Cardiac muscle cell (in vitro differentiated cells and primary cell): ENCODE results near the gene QRICH1. TPM values are rescaled to one million over a fixed set of nuclear protein-coding genes. Genes with fewer than 3 reads are reported as not detected.

ENCODE experiments used
- DNase-seq, 2 donors: peaks; one replicate each; pipeline versions ENCODE4 v3.0.0 to v3.0.0-alpha.2; 2010 to 2017; ENCODE audit warnings: low read depth in 1 of 2, low spot score in 1 of 2
- H3K27ac ChIP-seq: fragments of 200-600 bp; sonication (generic); 2 replicates; pipeline ENCODE4 v1.5.1; 2016
- H3K27me3 ChIP-seq: fragments of 200-600 bp; sonication (generic); 2 replicates; pipeline ENCODE4 v1.6.0; 2016; ENCODE audit warnings: control low read depth
- H3K36me3 ChIP-seq: fragments of 200-600 bp; sonication (generic); 2 replicates; pipeline ENCODE4 v1.5.1; 2016; ENCODE audit warnings: control low read depth
- H3K4me1 ChIP-seq: fragments of 200-600 bp; sonication (generic); 2 replicates; pipeline ENCODE4 v1.8.1; 2017; ENCODE audit warnings: low read depth, mild to moderate bottlenecking, mixed run types
- H3K4me3 ChIP-seq: fragments of 200-600 bp; sonication (generic); 2 replicates; pipeline ENCODE4 v1.5.1; 2016; ENCODE audit warnings: mild to moderate bottlenecking
- H3K9me3 ChIP-seq: fragments of 200-600 bp; sonication (generic); 2 replicates; pipeline ENCODE4 v1.5.1; 2017; ENCODE audit warnings: low read depth, mild to moderate bottlenecking, control low read depth
- polyA plus RNA-seq: library from polyadenylated mRNA; unstranded; fragments of >200 nt; fragmentation: Nextera tagmentation; extraction: Ambion mirVana; gene quantifications from 2 replicates; pipeline ENCODE4 v1.2.1, GENCODE V29; 2016
- total RNA-seq: library from RNA; depleted of rRNA; stranded (reverse); fragments of >200 nt; gene quantifications from 2 replicates; pipeline ENCODE4 v1.2.3, GENCODE V29; 2016
- TF ChIP-seq, protein P1 (sequence below): IDR thresholded peaks from 2 replicates; pipeline ENCODE4 v1.5.1; 2012; ENCODE audit warnings: low read depth, mild to moderate bottlenecking, low read length

Gene QRICH1
- total and polyA plus RNA-seq, 2 experiments from 2014 or later = 44.3 to 116 TPM

DNA sequence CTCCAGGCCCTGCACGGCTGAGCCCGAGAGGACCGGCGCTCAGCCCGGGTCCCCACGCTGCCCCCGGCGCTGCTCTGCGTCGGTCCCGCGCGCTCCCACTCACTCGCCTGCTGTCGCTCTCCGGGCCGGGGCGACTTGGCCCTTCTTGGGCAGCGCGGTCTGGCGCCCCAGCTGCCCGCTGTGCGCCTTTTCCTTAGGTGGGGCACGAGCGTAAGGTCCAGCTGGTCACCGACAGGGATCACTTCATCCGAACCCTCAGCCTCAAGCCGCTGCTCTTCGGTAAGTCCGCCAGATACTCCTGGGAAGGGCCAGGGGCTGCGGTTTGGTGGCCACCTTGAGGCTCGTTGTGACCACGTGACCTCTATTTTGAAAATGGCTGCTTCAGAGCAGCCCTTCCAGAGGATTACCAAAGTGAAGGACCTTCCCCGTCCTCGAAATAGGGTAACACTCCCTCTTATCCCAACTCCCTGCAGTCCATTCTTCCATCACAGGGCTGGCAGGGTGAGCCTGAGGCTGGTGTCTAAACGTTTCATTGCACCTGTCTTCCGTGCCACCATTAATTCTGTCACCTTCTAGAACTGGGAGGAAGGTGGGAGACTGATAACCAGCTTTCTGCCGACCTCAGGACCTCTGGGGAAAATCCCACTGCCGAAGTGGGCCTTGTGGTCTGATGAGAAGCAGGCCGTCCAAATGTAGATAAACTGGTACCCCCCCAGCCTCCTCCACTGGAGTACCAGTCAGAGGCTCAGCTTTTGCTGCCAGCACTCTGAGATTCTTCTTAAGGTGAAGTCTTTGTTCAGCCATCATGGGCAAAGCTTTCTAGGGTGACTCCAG lies 103.0 kb downstream of the QRICH1 start:
- peaks cover 11% of the 10 kb centered on the region for H3K4me1 ChIP-seq
- no peaks in the 10 kb centered on the region for H3K9me3 ChIP-seq
- peak overlapping the region; percentile 86 for H3K27ac ChIP-seq
- no peaks in the 10 kb centered on the region for H3K27me3 ChIP-seq
- DNase-seq = peak; percentile 25 to 35
- no peaks in the 10 kb centered on the region for H3K36me3 ChIP-seq
- H3K4me3 ChIP-seq = peak overlapping the region; percentile 46
- TF ChIP-seq, protein P1, sequence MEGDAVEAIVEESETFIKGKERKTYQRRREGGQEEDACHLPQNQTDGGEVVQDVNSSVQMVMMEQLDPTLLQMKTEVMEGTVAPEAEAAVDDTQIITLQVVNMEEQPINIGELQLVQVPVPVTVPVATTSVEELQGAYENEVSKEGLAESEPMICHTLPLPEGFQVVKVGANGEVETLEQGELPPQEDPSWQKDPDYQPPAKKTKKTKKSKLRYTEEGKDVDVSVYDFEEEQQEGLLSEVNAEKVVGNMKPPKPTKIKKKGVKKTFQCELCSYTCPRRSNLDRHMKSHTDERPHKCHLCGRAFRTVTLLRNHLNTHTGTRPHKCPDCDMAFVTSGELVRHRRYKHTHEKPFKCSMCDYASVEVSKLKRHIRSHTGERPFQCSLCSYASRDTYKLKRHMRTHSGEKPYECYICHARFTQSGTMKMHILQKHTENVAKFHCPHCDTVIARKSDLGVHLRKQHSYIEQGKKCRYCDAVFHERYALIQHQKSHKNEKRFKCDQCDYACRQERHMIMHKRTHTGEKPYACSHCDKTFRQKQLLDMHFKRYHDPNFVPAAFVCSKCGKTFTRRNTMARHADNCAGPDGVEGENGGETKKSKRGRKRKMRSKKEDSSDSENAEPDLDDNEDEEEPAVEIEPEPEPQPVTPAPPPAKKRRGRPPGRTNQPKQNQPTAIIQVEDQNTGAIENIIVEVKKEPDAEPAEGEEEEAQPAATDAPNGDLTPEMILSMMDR = no peak

DNA sequence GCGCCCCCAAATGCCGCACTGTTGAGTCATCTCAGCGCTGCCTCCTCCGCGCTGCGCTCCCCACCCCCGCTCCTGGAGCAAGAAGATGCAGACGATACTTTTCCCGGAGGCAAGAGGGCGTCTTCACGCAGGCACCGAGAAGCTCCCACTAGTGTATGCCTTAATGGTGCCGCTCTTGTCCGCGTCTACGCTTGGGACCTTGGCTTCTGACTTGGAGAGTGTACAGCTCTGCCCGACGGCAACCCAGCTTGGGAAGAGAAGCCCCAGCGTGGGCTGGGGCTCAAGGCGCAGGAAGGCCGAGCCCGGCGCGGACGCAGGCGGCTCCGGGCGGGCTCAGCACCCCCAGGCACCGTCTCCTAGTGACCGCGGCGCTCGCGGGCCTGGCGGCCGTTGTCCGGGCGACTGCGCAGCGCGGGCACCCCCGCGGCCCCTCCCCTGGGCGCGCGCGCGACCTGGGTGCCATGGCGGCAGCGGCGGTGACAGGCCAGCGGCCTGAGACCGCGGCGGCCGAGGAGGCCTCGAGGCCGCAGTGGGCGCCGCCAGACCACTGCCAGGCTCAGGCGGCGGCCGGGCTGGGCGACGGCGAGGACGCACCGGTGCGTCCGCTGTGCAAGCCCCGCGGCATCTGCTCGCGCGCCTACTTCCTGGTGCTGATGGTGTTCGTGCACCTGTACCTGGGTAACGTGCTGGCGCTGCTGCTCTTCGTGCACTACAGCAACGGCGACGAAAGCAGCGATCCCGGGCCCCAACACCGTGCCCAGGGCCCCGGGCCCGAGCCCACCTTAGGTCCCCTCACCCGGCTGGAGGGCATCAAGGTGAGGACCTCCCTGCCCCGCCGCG lies 103.9 kb downstream of the QRICH1 start, which contains the start of gene P4HTM:
P4HTM (plus strand) TSS at position 446 of the 840 bp plus-strand sequence; CDS start at position 462, 16 bp downstream.
- peaks cover 11% of the 10 kb centered on the region for H3K4me1 ChIP-seq
- H3K27me3 ChIP-seq = no peaks in the 10 kb centered on the region
- no peaks in the 10 kb centered on the region for H3K36me3 ChIP-seq
- H3K27ac ChIP-seq = peak within 1 kb of the TSS; percentile 86
- DNase-seq = peak; percentile 77 to 97
- H3K4me3 ChIP-seq = peak within 1 kb of the TSS; percentile 46
- TF ChIP-seq, protein P1 = peak; percentile 60
- H3K9me3 ChIP-seq = no peaks in the 10 kb centered on the region

DNA sequence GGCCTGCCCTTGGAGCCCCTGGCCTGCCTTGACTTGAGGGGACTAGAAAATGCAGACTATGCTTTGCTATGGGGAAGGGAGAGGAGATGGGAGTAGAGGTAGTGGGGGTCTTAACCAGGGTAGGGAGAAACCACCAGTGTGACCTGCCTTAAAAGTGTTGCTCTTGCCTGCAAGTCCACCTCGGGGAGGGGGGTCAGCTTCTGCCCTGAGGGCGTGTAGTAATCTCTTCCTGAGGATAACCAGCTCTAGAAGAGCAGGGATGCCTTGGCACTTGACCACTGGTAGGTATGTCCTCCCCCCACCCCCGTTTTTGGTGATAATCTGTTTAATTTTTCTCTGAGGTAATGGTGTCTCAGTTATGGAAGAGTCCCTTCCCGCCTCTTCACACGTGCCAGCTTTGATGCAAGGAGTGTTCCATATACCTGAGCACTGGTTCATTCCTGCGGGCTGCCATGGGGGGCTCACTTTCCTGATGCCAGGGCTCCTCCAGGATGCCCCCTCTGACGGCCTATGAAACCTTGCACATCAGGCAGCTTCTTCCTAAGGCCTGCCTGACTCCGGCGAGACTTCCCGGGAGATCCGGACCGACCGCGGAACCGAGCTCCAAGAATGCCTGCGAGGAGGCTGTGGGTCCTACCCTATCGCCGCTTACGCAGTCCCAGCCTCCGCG lies 104.6 kb downstream of the QRICH1 start:
- H3K4me1 ChIP-seq = peaks cover 11% of the 10 kb centered on the region
- TF ChIP-seq, protein P1 = no peak
- no peaks in the 10 kb centered on the region for H3K36me3 ChIP-seq
- no peak for DNase-seq
- H3K9me3 ChIP-seq = no peaks in the 10 kb centered on the region
- H3K27me3 ChIP-seq = no peaks in the 10 kb centered on the region
- H3K27ac ChIP-seq = peak overlapping the region; percentile 86
- peak overlapping the region; percentile 46 for H3K4me3 ChIP-seq

DNA sequence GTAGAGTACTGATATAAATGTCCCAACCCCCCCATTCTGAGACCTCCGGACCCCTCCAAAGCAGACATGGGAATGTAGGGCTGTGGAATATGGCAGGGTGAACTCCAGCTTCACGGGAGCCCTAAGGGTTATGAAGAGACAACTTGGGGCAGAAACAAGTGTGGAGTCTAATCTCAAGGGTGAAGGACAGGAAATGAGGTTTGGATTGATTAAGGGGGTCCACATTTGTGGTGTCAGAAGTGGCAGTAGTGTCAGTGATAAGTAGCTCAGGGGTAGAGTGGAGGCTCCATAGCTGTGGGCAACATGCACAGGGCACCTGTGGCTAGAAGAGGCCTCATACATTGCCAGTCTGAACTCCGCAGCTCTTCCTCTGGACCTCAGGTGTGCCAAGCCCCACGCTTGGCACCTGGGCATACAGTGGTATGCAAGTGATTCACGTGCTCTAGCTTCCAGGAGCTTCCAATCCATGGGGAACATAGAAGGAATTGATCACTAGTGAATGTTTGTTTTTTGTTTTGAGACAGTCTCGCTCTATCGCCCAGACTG lies 108.0 kb downstream of the QRICH1 start:
- no peak for DNase-seq
- peak overlapping the region; percentile 39 for H3K27ac ChIP-seq
- H3K36me3 ChIP-seq = peaks cover 19% of the 10 kb centered on the region
- TF ChIP-seq, protein P1 = no peak
- H3K9me3 ChIP-seq = no peaks in the 10 kb centered on the region
- peaks cover 7% of the 10 kb centered on the region for H3K4me1 ChIP-seq
- H3K27me3 ChIP-seq = no peaks in the 10 kb centered on the region
- H3K4me3 ChIP-seq = no peak overlapping the region

DNA sequence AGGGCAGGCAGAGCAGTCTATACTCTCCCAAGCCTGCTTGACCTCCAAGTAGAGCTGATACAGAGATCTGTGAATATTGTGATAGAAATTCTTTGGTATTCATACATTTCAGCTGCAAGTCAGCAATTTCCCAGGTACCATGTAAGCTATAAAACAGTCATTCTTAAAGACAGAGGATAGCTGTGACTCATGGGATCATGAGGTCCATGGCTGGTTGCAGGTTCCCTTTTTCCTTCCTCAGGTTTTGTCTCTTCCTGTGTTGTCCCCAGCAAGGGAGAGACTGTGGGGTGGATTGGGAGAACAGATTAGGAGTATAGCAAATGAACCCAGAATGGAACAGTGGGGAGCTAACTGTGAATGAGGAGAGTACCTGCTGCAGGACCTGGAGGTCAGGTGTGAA lies 109.2 kb downstream of the QRICH1 start:
- Histone ChIP-seq H3K27ac (peak overlapping the region; percentile 17), H3K9me3 (no peaks in the 10 kb centered on the region), H3K36me3 (peaks cover 27% of the 10 kb centered on the region), H3K4me1 (peaks cover 4% of the 10 kb centered on the region), H3K4me3 (no peak overlapping the region), H3K27me3 (no peaks in the 10 kb centered on the region)
- TF ChIP-seq, protein P1 = no peak
- DNase-seq = no peak
